ENCODE measurements around the gene FHAD1. TPM values are rescaled to one million over a fixed set of nuclear protein-coding genes. Genes with fewer than 3 reads are reported as not detected.

FHAD1 gene
- total and polyA plus RNA-seq, 9 of the 15 experiments (the other 6 are each of a cell fraction or from before 2014, with no cell fraction given) = 0.32 to 2.1 (median 1.5) TPM; not detected in 1

- Histone ChIP-seq H3K9me3 (replicated peaks; ENCODE audit: control insufficient read depth, insufficient read depth, low read depth, low read length) (no peaks in the 10 kb centered on the region), H3K4me2 (ENCODE audit: insufficient read depth, low read length) (no peak overlapping the region), H3K27me3 (ENCODE audit: control insufficient read depth in 2 of 2, insufficient read depth in 2 of 2, low read length in 2 of 2) (peaks cover 28 to 34% of the 10 kb centered on the region in 2 experiments), H3K4me1 (replicated peaks in 1 of 2; ENCODE audit: control insufficient read depth in 2 of 2, insufficient read depth in 2 of 2, low read length in 2 of 2) (peaks cover 9 to 12% of the 10 kb centered on the region in 2 experiments; a peak in 4 of 5 replicates), H3K36me3 (ENCODE audit: control insufficient read depth, insufficient read depth, low read length) (no peaks in the 10 kb centered on the region), H4K20me1 (replicated peaks; ENCODE audit: control insufficient read depth, insufficient read depth, low read length) (no peaks in the 10 kb centered on the region), H2AFZ (ENCODE audit: low read depth, low read length) (no peak overlapping the region), H3K79me2 (ENCODE audit: control insufficient read depth, insufficient read depth, low read length) (no peaks in the 10 kb centered on the region), H3K4me3 (no peak overlapping the region), H3K9me1 (ENCODE audit: control insufficient read depth, insufficient read depth, low read length) (no peaks in the 10 kb centered on the region), H3K27ac (ENCODE audit: extremely low read depth, low read depth, low read length) (no peak overlapping the region), H3K9ac (ENCODE audit: insufficient read depth in 1 of 2, low read depth in 2 of 2, low read length in 2 of 2) (no peak overlapping the region)
- no peak for FAIRE-seq
- ChIA-PET POLR2A (interaction anchor here (0.6 to 0.7 kb wide), 2 partner anchors 14 to 363 kb away, joined by 3 to 4 read pairs; no protein-coding TSS in a partner anchor), CTCF (ENCODE audit: low intra/inter-chr PET ratio) (no interaction called here)
- no TSS peak for BruUV-seq (replicated peaks)
- WGBS (ENCODE audit: insufficient coverage, low coverage, missing lambda C conversion rate) = 20% methylated on average over 19 of the region's 19 CpGs
- in situ Hi-C loops (cut with MboI) (no loop called here), intact Hi-C loops (cut with micrococcal nuclease) (no loop called here)
- no peak for ATAC-seq
- no peak for DNase-seq (ENCODE audit: extremely low read depth in 1 of 4, low spot score in 3 of 4)
- TF ChIP-seq FOXK2 (conservative IDR thresholded peaks at IDR 0.05 in 1 of 2, IDR thresholded peaks at IDR 0.05 in 1 of 2; ENCODE audit: low read depth in 2 of 2) (no peak), CTCFL (IDR thresholded peaks at IDR 0.05; ENCODE audit: borderline replicate concordance, insufficient read depth, low read depth, low read length, poor library complexity, severe bottlenecking) (no peak), SAP30 (IDR thresholded peaks at IDR 0.05; ENCODE audit: borderline replicate concordance, insufficient read depth, low read depth, low read length, poor library complexity, severe bottlenecking) (no peak), MAFF (IDR thresholded peaks at IDR 0.05; ENCODE audit: low read length) (no peak), MEF2A (IDR thresholded peaks at IDR 0.05; ENCODE audit: control insufficient read depth, low read depth, low read length) (no peak), ZFP1 (CRISPR knock-in tag; IDR thresholded peaks at IDR 0.05) (no peak), ZBTB40 (IDR thresholded peaks at IDR 0.05) (no peak), ZBTB40 (CRISPR knock-in tag; IDR thresholded peaks at IDR 0.05) (no peak)
- TF ChIP-seq, protein P1, sequence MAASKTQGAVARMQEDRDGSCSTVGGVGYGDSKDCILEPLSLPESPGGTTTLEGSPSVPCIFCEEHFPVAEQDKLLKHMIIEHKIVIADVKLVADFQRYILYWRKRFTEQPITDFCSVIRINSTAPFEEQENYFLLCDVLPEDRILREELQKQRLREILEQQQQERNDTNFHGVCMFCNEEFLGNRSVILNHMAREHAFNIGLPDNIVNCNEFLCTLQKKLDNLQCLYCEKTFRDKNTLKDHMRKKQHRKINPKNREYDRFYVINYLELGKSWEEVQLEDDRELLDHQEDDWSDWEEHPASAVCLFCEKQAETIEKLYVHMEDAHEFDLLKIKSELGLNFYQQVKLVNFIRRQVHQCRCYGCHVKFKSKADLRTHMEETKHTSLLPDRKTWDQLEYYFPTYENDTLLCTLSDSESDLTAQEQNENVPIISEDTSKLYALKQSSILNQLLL (CRISPR knock-in tag; IDR thresholded peaks at IDR 0.05; ENCODE audit: borderline replicate concordance) = no peak
These were observed 32.5 kb upstream of the FHAD1 start for GRCh38 chr1:15214527-15214926.

Data from K562 (cell line).